Subcutaneous abdominal adipose tissue (tissue), 5 donors: Measurements from ENCODE around the gene SRRT.

Source experiments
- H3K27ac ChIP-seq: one replicate; pipeline ENCODE4 v1.7.0; 2013; ENCODE audit warnings: low read depth, mild to moderate bottlenecking, inconsistent platforms, low read length, moderate library complexity
- H3K27me3 ChIP-seq, 5 donors: one replicate each; pipeline ENCODE4 v1.7.0; 2013; ENCODE audit warnings: low read length in 5 of 5, inconsistent platforms in 1 of 5; ENCODE audit not compliant: control insufficient read depth in 5 of 5, insufficient read depth in 4 of 5
- H3K36me3 ChIP-seq, 5 donors: one replicate each; pipeline ENCODE4 v1.7.0; 2013; ENCODE audit warnings: low read length in 5 of 5; ENCODE audit not compliant: control insufficient read depth in 5 of 5, insufficient read depth in 5 of 5
- H3K4me1 ChIP-seq, 5 donors: one replicate each; pipeline ENCODE4 v1.7.0; 2013; ENCODE audit warnings: low read length in 5 of 5, mild to moderate bottlenecking in 3 of 5, moderate library complexity in 1 of 5; ENCODE audit not compliant: control insufficient read depth in 5 of 5, insufficient read depth in 5 of 5
- H3K4me3 ChIP-seq, 5 donors: one replicate each; pipeline ENCODE4 v1.7.0; 2013; ENCODE audit warnings: low read length in 5 of 5, low read depth in 1 of 5
- H3K9ac ChIP-seq, 5 donors: one replicate each; pipeline ENCODE4 v1.7.0; 2013; ENCODE audit warnings: low read length in 5 of 5, mild to moderate bottlenecking in 4 of 5, moderate library complexity in 3 of 5
- H3K9me3 ChIP-seq, 5 donors: one replicate each; pipeline ENCODE4 v1.7.0; 2013; ENCODE audit warnings: low read length in 5 of 5; ENCODE audit not compliant: control insufficient read depth in 5 of 5
- donor health status: healthy.
- donor health status: healthy.
- donor health status: healthy.
- donor health status: healthy.
- donor health status: healthy.

SRRT gene

GRCh38 chr7:100874577-100875355, at the start of gene SRRT:
Gene SRRT, plus strand, starts transcription at chr7:100875103. Its CDS starts 488 bp downstream, at chr7:100875591.
- H3K27me3 ChIP-seq = peaks cover 0 to 2% (median 0%) of the 10 kb centered on the region in 5 donors
- H3K27ac ChIP-seq = peak within 1 kb of the TSS; percentile 85
- H3K4me3 ChIP-seq = peak within 1 kb of the TSS; percentile 87 to 94 (median 89)
- peaks cover 10 to 34% (median 25%) of the 10 kb centered on the region in 5 donors for H3K4me1 ChIP-seq
- H3K9ac ChIP-seq = peak within 1 kb of the TSS; percentile 84 to 92 (median 88)
- peaks cover 2 to 55% (median 36%) of the 10 kb centered on the region in 5 donors for H3K36me3 ChIP-seq
- H3K9me3 ChIP-seq = no peaks in the 10 kb centered on the region

GRCh38 chr7:100825215-100825671, 49.7 kb upstream of the SRRT start:
- Histone ChIP-seq H3K4me1 (peaks cover 0 to 43% (median 28%) of the 10 kb centered on the region in 5 donors), H3K9ac (peak overlapping the region in 2 of 5 donors; percentile 57 to 76), H3K27me3 (peaks cover 15 to 36% (median 27%) of the 10 kb centered on the region in 5 donors), H3K36me3 (peaks cover 0 to 28% (median 23%) of the 10 kb centered on the region in 5 donors), H3K4me3 (peak overlapping the region in 4 of 5 donors; percentile 71 to 76 (median 76)), H3K27ac (peak overlapping the region; percentile 68), H3K9me3 (no peaks in the 10 kb centered on the region)

- peaks cover 15 to 36% (median 27%) of the 10 kb centered on the region in 5 donors for H3K27me3 ChIP-seq
- H3K4me3 ChIP-seq = peak overlapping the region; percentile 71 to 76 (median 75)
- H3K9ac ChIP-seq = peak overlapping the region in 3 of 5 donors; percentile 57 to 76 (median 58)
- H3K4me1 ChIP-seq = peaks cover 0 to 43% (median 28%) of the 10 kb centered on the region in 5 donors
- H3K36me3 ChIP-seq = peaks cover 0 to 25% (median 19%) of the 10 kb centered on the region in 5 donors
- no peaks in the 10 kb centered on the region for H3K9me3 ChIP-seq
- peak overlapping the region; percentile 68 for H3K27ac ChIP-seq
Measured at GRCh38 chr7:100825751-100826513, 49.0 kb upstream of the SRRT start.

- H3K27ac ChIP-seq = peak overlapping the region; percentile 68
- peaks cover 0 to 43% (median 28%) of the 10 kb centered on the region in 5 donors for H3K4me1 ChIP-seq
- peaks cover 15 to 36% (median 27%) of the 10 kb centered on the region in 5 donors for H3K27me3 ChIP-seq
- H3K36me3 ChIP-seq = peaks cover 0 to 25% (median 19%) of the 10 kb centered on the region in 5 donors
- H3K4me3 ChIP-seq = peak overlapping the region; percentile 71 to 76 (median 75)
- no peaks in the 10 kb centered on the region for H3K9me3 ChIP-seq
- peak overlapping the region in 3 of 5 donors; percentile 52 to 76 (median 58) for H3K9ac ChIP-seq
Measured at GRCh38 chr7:100826514-100827329, 48.2 kb upstream of the SRRT start.

GRCh38 chr7:100827330-100828226, 47.3 kb upstream of the SRRT start, which contains the start of gene EPHB4:
Gene EPHB4, minus strand, starts transcription at chr7:100827523. Its CDS starts 493 bp downstream, at chr7:100827030.
- Histone ChIP-seq H3K27ac (peak within 1 kb of the TSS; percentile 68), H3K27me3 (peaks cover 15 to 36% (median 27%) of the 10 kb centered on the region in 5 donors)

GRCh38 chr7:100829150-100829716, 45.7 kb upstream of the SRRT start:
- Histone ChIP-seq H3K9ac (no peak overlapping the region), H3K27ac (peak overlapping the region; percentile 10), H3K4me1 (peaks cover 0 to 39% (median 28%) of the 10 kb centered on the region in 5 donors), H3K36me3 (peaks cover 0 to under 1% (median 0%) of the 10 kb centered on the region in 5 donors), H3K4me3 (no peak overlapping the region), H3K27me3 (peaks cover 15 to 28% (median 24%) of the 10 kb centered on the region in 5 donors), H3K9me3 (no peaks in the 10 kb centered on the region)

More at GRCh38 chr7:100827330-100828226, 47.3 kb upstream of the SRRT start, which contains the start of gene EPHB4:
- Histone ChIP-seq H3K4me3 (peak within 1 kb of the TSS; percentile 71 to 76 (median 75)), H3K9me3 (no peaks in the 10 kb centered on the region), H3K4me1 (peaks cover 0 to 43% (median 28%) of the 10 kb centered on the region in 5 donors), H3K36me3 (peaks cover 0 to 17% (median 12%) of the 10 kb centered on the region in 5 donors), H3K9ac (peak within 1 kb of the TSS in 3 of 5 donors; percentile 52 to 76 (median 58))

GRCh38 chr7:100830396-100830795, 44.5 kb upstream of the SRRT start:
- Histone ChIP-seq H3K4me3 (no peak overlapping the region), H3K36me3 (no peaks in the 10 kb centered on the region), H3K4me1 (peaks cover 0 to 30% (median 23%) of the 10 kb centered on the region in 5 donors), H3K9me3 (no peaks in the 10 kb centered on the region), H3K27me3 (peaks cover 11 to 21% (median 18%) of the 10 kb centered on the region in 5 donors), H3K9ac (no peak overlapping the region), H3K27ac (no peak overlapping the region)

- Histone ChIP-seq H3K4me3 (no peak overlapping the region), H3K36me3 (no peaks in the 10 kb centered on the region), H3K9me3 (no peaks in the 10 kb centered on the region), H3K27ac (no peak overlapping the region), H3K27me3 (peaks cover 4 to 13% (median 10%) of the 10 kb centered on the region in 5 donors), H3K9ac (no peak overlapping the region), H3K4me1 (peaks cover 0 to 32% (median 18%) of the 10 kb centered on the region in 5 donors)
Measured at GRCh38 chr7:100832281-100832633, 42.6 kb upstream of the SRRT start.
